NB4 (cell line): Measurements from ENCODE around the gene SHLD1.

Source experiments
- CTCF ChIP-seq: IDR thresholded peaks from one replicate; pipeline ENCODE4 v1.5.1; 2012; ENCODE audit warnings: low read depth, low read length
- MAX ChIP-seq: IDR thresholded peaks from 2 replicates; pipeline ENCODE4 v1.6.1; 2011; ENCODE audit warnings: low read depth, low read length
- POLR2A ChIP-seq: IDR thresholded peaks from 2 replicates; pipeline ENCODE4 v1.6.1; 2011; ENCODE audit warnings: mild to moderate bottlenecking; ENCODE audit not compliant: insufficient read length; ENCODE audit errors: extremely low read depth

GRCh38 chr20:5703681-5704101 lies 46.5 kb upstream of the SHLD1 start:
- TF ChIP-seq MAX (no peak), CTCF (no peak), POLR2A (no peak)
